H9 (cell line): ENCODE measurements around the gene SIGLEC9. TPM values are rescaled to one million over a fixed set of nuclear protein-coding genes. Genes with fewer than 3 reads are reported as not detected.
A peak's percentile ranks its signal among the peaks of the same experiment; 100 is the strongest.

Source experiments
- DNase-seq: peaks from one replicate; pipeline ENCODE4 v3.0.0-alpha.2; 2017
- H2AFZ ChIP-seq: one replicate; pipeline ENCODE4 v1.6.1; 2013; ENCODE audit warnings: mild to moderate bottlenecking, low read length, control low read depth, moderate library complexity
- H2AK5ac ChIP-seq: 2 replicates; pipeline ENCODE4 v1.6.1; 2013; ENCODE audit warnings: low read length, control low read depth, mixed read lengths; ENCODE audit not compliant: insufficient read length
- H2BK120ac ChIP-seq: one replicate; pipeline ENCODE4 v1.6.1; 2013; ENCODE audit warnings: low read depth, mild to moderate bottlenecking, low read length, control low read depth, inconsistent platforms; ENCODE audit not compliant: poor library complexity, severe bottlenecking
- H2BK12ac ChIP-seq: 2 replicates; pipeline ENCODE4 v1.6.1; 2013; ENCODE audit warnings: low read length, control low read depth, mixed read lengths, low read depth; ENCODE audit not compliant: insufficient read length
- H2BK15ac ChIP-seq: 2 replicates; pipeline ENCODE4 v1.6.1; 2013; ENCODE audit warnings: low read depth, low read length, control low read depth
- H2BK20ac ChIP-seq: one replicate; pipeline ENCODE4 v1.6.1; 2013; ENCODE audit warnings: low read depth, mild to moderate bottlenecking, low read length, control low read depth, inconsistent platforms; ENCODE audit not compliant: poor library complexity, severe bottlenecking
- H2BK5ac ChIP-seq: 2 replicates; pipeline ENCODE4 v1.6.1; 2013; ENCODE audit warnings: low read length, control low read depth, mixed read lengths; ENCODE audit not compliant: insufficient read length
- H3K14ac ChIP-seq: 2 replicates; pipeline ENCODE4 v1.6.1; 2013; ENCODE audit warnings: low read length, control low read depth; ENCODE audit not compliant: insufficient read depth
- H3K18ac ChIP-seq: 2 replicates; pipeline ENCODE4 v1.6.1; 2013; ENCODE audit warnings: low read depth, mild to moderate bottlenecking, mixed read lengths, low read length, control low read depth; ENCODE audit not compliant: insufficient read length
- H3K23ac ChIP-seq: 2 replicates; pipeline ENCODE4 v1.6.1; 2013; ENCODE audit warnings: low read length, control low read depth, mixed read lengths, low read depth; ENCODE audit not compliant: insufficient read length
- H3K23me2 ChIP-seq: 2 replicates; pipeline ENCODE4 v1.6.1; 2013; ENCODE audit warnings: low read depth, mild to moderate bottlenecking, mixed read lengths, low read length, control low read depth; ENCODE audit not compliant: insufficient read length, poor library complexity, severe bottlenecking
- H3K27ac ChIP-seq: 2 replicates; pipeline ENCODE4 v1.5.1; 2013; ENCODE audit warnings: low read length, control low read depth, mixed read lengths, low read depth; ENCODE audit not compliant: insufficient read length
- H3K27me3 ChIP-seq: 2 replicates; pipeline ENCODE4 v1.6.1; 2013; ENCODE audit warnings: low read length, control low read depth, inconsistent platforms; ENCODE audit not compliant: insufficient read depth
- H3K4ac ChIP-seq: 2 replicates; pipeline ENCODE4 v1.6.1; 2013; ENCODE audit warnings: low read depth, mild to moderate bottlenecking, control low read depth, inconsistent platforms, low read length, moderate library complexity
- H3K4me1 ChIP-seq: 2 replicates; pipeline ENCODE4 v1.6.1; 2013; ENCODE audit warnings: low read length, control low read depth, inconsistent platforms; ENCODE audit not compliant: insufficient read depth
- H3K4me2 ChIP-seq: 2 replicates; pipeline ENCODE4 v1.6.1; 2013; ENCODE audit warnings: low read length, control low read depth, mixed read lengths; ENCODE audit not compliant: insufficient read length, insufficient read depth
- H3K56ac ChIP-seq: 2 replicates; pipeline ENCODE4 v1.6.1; 2013; ENCODE audit warnings: low read depth, mild to moderate bottlenecking, mixed read lengths, low read length, control low read depth; ENCODE audit not compliant: insufficient read length
- H3K79me1 ChIP-seq: 2 replicates; pipeline ENCODE4 v1.6.1; 2013; ENCODE audit warnings: low read depth, mild to moderate bottlenecking, moderate library complexity, low read length, control low read depth, inconsistent platforms; ENCODE audit not compliant: insufficient read depth, poor library complexity, severe bottlenecking
- H3K79me2 ChIP-seq: 2 replicates; pipeline ENCODE4 v1.6.1; 2013; ENCODE audit warnings: low read length, control low read depth, inconsistent platforms; ENCODE audit not compliant: insufficient read depth
- H3K9ac ChIP-seq: 2 replicates; pipeline ENCODE4 v1.6.1; 2013; ENCODE audit warnings: low read length, control low read depth, mixed read lengths; ENCODE audit not compliant: insufficient read length; ENCODE audit errors: extremely low read depth
- H3K9me3 ChIP-seq: one replicate; pipeline ENCODE4 v1.6.1; 2013; ENCODE audit warnings: low read depth, low read length, inconsistent platforms; ENCODE audit not compliant: control insufficient read depth
- H3T11ph ChIP-seq: one replicate; pipeline ENCODE4 v1.6.1; 2013; ENCODE audit warnings: mild to moderate bottlenecking, low read length, control low read depth, inconsistent platforms
- H4K20me1 ChIP-seq: one replicate; pipeline ENCODE4 v1.6.1; 2013; ENCODE audit not compliant: control insufficient read depth, insufficient read length, insufficient read depth
- H4K5ac ChIP-seq: 2 replicates; pipeline ENCODE4 v1.6.1; 2013; ENCODE audit warnings: low read depth, mild to moderate bottlenecking, mixed read lengths, low read length, control low read depth; ENCODE audit not compliant: insufficient read length
- H4K8ac ChIP-seq: replicated peaks from 2 replicates; pipeline ENCODE4 v1.6.1; 2013; ENCODE audit warnings: low read length, control low read depth, mixed read lengths, low read depth; ENCODE audit not compliant: insufficient read length
- H4K91ac ChIP-seq: 2 replicates; pipeline ENCODE4 v1.6.1; 2013; ENCODE audit warnings: low read depth, mild to moderate bottlenecking, moderate library complexity, mixed read lengths, low read length, control low read depth; ENCODE audit not compliant: insufficient read length
- H3K27ac Mint-ChIP-seq, 3 experiments: 2 replicates in 2 of 3; 3 replicates in 1 of 3; pipeline ENCODE4 v1.8.0; 2020 to 2021; ENCODE audit warnings: mixed read lengths in 3 of 3, mild to moderate bottlenecking in 1 of 3, moderate library complexity in 1 of 3
- H3K27me3 Mint-ChIP-seq: 2 replicates; pipeline ENCODE4 v1.8.0; 2021; ENCODE audit warnings: low read depth, mild to moderate bottlenecking, moderate library complexity, mixed read lengths
- H3K36me3 Mint-ChIP-seq, 3 experiments: 2 replicates in 2 of 3; 3 replicates in 1 of 3; pipeline ENCODE4 v1.8.0; 2020 to 2021; ENCODE audit warnings: low read depth in 3 of 3, mixed read lengths in 3 of 3; ENCODE audit not compliant: insufficient read depth in 1 of 3
- H3K4me1 Mint-ChIP-seq, 2 experiments: 2 replicates each; pipeline ENCODE4 v1.8.0; 2020; ENCODE audit warnings: mixed read lengths in 2 of 2
- H3K4me3 Mint-ChIP-seq, 2 experiments: 2 replicates in 1 of 2; 3 replicates in 1 of 2; pipeline ENCODE4 v1.8.0; 2020 to 2021; ENCODE audit warnings: mild to moderate bottlenecking in 2 of 2, mixed read lengths in 2 of 2, moderate library complexity in 1 of 2
- H3K9me3 Mint-ChIP-seq, 2 experiments: 2 replicates in 1 of 2; 3 replicates in 1 of 2; pipeline ENCODE4 v1.8.0; 2020; ENCODE audit warnings: mild to moderate bottlenecking in 2 of 2, mixed read lengths in 2 of 2, moderate library complexity in 1 of 2
- WGBS: extraction: QIAGEN DNeasy Blood & Tissue Kit; methylation state at CpG from one replicate; pipeline ENCODE4 v1.1.7; 2013; ENCODE audit warnings: missing lambda C conversion rate, low lambda C conversion rate, mixed read lengths; ENCODE audit not compliant: insufficient read length; ENCODE audit errors: extremely low coverage; 5-methylcytosine and 5-hydroxymethylcytosine counted together
- total RNA-seq: library from RNA; stranded (reverse); gene quantifications from 2 replicates; pipeline ENCODE4 v1.2.1, GENCODE V29; 2021
- TF ChIP-seq, protein P1 (sequence below): fragments of 200-600 bp; sonication (generic); conservative IDR thresholded peaks from 3 replicates; pipeline ENCODE4 v1.8.0; 2021; ENCODE audit warnings: antibody characterized with exemption, mild to moderate bottlenecking

SIGLEC9 gene
- total RNA-seq, 1 experiment from 2014 or later, result not detected

DNA sequence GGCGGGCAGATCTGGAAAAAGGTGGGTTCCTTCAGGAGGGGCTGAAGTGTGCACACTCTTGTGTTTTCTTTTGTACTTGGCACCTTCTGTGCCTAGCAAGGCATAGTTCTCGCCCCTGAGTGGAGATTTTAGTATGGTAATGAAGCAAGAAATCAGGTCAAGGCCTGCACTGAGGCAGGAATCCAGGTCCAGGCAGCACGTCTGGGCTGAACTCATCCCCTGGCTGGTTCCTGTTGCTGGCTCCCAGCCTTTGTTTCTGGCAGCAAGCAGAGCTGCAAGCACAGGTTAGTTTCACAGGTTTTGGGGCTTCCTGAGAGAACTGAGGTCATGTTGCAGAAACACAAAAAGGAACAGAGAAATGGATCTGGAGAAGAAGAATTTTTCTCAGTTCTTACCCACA, 38.6 kb downstream of the SIGLEC9 start:
- no peak overlapping the region for H2BK5ac ChIP-seq
- H2BK20ac ChIP-seq, result no peak overlapping the region
- H4K91ac ChIP-seq, result no peak overlapping the region
- no peaks in the 10 kb centered on the region for H3K27me3 ChIP-seq
- no peak overlapping the region for H3K4me2 ChIP-seq
- H4K20me1 ChIP-seq, result no peaks in the 10 kb centered on the region
- no peak overlapping the region for H3K18ac ChIP-seq
- no peak overlapping the region for H4K8ac ChIP-seq
- H3K14ac ChIP-seq, result no peak overlapping the region
- no peak overlapping the region for H3K27ac ChIP-seq
- no peak overlapping the region for H3T11ph ChIP-seq
- H2BK12ac ChIP-seq, result no peak overlapping the region
- no peaks in the 10 kb centered on the region; a peak in 1 of 4 replicates for H3K4me1 Mint-ChIP-seq
- no peak overlapping the region for H3K4ac ChIP-seq
- H3K36me3 Mint-ChIP-seq, result no peaks in the 10 kb centered on the region
- peaks cover 0 to 8% of the 10 kb centered on the region in 2 experiments; a peak in 1 of 5 replicates for H3K9me3 Mint-ChIP-seq
- H3K23me2 ChIP-seq, result no peaks in the 10 kb centered on the region
- no peak overlapping the region for H3K27ac Mint-ChIP-seq
- DNase-seq, result no peak
- no peak overlapping the region for H3K9ac ChIP-seq
- peaks cover 18% of the 10 kb centered on the region for H3K27me3 Mint-ChIP-seq
- H3K4me3 Mint-ChIP-seq, result no peak overlapping the region
- H2AK5ac ChIP-seq, result no peak overlapping the region
- H3K4me1 ChIP-seq, result no peaks in the 10 kb centered on the region; the same call in 1 of the 2 replicates
- TF ChIP-seq, protein P1, sequence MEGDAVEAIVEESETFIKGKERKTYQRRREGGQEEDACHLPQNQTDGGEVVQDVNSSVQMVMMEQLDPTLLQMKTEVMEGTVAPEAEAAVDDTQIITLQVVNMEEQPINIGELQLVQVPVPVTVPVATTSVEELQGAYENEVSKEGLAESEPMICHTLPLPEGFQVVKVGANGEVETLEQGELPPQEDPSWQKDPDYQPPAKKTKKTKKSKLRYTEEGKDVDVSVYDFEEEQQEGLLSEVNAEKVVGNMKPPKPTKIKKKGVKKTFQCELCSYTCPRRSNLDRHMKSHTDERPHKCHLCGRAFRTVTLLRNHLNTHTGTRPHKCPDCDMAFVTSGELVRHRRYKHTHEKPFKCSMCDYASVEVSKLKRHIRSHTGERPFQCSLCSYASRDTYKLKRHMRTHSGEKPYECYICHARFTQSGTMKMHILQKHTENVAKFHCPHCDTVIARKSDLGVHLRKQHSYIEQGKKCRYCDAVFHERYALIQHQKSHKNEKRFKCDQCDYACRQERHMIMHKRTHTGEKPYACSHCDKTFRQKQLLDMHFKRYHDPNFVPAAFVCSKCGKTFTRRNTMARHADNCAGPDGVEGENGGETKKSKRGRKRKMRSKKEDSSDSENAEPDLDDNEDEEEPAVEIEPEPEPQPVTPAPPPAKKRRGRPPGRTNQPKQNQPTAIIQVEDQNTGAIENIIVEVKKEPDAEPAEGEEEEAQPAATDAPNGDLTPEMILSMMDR, result no peak
- H3K79me1 ChIP-seq, result no peaks in the 10 kb centered on the region
- H2AFZ ChIP-seq, result no peak overlapping the region
- H3K56ac ChIP-seq, result no peak overlapping the region
- H3K9me3 ChIP-seq, result no peaks in the 10 kb centered on the region
- no peak overlapping the region for H4K5ac ChIP-seq
- no peak overlapping the region for H2BK120ac ChIP-seq
- peak overlapping the region; percentile 43; the same call in 1 of the 2 replicates for H2BK15ac ChIP-seq
- H3K79me2 ChIP-seq, result no peaks in the 10 kb centered on the region
- no CpG with 5 or more reads among the region's 3 CpGs for WGBS
- H3K23ac ChIP-seq, result no peak overlapping the region
